ENCODE measurements around the gene ADGRV1.

- TF ChIP-seq, protein P1, sequence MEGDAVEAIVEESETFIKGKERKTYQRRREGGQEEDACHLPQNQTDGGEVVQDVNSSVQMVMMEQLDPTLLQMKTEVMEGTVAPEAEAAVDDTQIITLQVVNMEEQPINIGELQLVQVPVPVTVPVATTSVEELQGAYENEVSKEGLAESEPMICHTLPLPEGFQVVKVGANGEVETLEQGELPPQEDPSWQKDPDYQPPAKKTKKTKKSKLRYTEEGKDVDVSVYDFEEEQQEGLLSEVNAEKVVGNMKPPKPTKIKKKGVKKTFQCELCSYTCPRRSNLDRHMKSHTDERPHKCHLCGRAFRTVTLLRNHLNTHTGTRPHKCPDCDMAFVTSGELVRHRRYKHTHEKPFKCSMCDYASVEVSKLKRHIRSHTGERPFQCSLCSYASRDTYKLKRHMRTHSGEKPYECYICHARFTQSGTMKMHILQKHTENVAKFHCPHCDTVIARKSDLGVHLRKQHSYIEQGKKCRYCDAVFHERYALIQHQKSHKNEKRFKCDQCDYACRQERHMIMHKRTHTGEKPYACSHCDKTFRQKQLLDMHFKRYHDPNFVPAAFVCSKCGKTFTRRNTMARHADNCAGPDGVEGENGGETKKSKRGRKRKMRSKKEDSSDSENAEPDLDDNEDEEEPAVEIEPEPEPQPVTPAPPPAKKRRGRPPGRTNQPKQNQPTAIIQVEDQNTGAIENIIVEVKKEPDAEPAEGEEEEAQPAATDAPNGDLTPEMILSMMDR (tag by site-specific recombination; IDR thresholded peaks at IDR 0.05): no peak
- TF ChIP-seq ZNF530 (tag by site-specific recombination; IDR thresholded peaks at IDR 0.05; ENCODE audit: low read depth) (no peak), ZNF24 (tag by site-specific recombination; IDR thresholded peaks at IDR 0.05) (no peak), ZNF621 (tag by site-specific recombination; IDR thresholded peaks at IDR 0.05) (no peak), PRDM10 (tag by site-specific recombination; IDR thresholded peaks at IDR 0.05) (no peak)
Measured at GRCh38 chr5:90703932-90704331, 145.3 kb downstream of the ADGRV1 start.
